ENCODE data around the gene TBC1D5.

DNA sequence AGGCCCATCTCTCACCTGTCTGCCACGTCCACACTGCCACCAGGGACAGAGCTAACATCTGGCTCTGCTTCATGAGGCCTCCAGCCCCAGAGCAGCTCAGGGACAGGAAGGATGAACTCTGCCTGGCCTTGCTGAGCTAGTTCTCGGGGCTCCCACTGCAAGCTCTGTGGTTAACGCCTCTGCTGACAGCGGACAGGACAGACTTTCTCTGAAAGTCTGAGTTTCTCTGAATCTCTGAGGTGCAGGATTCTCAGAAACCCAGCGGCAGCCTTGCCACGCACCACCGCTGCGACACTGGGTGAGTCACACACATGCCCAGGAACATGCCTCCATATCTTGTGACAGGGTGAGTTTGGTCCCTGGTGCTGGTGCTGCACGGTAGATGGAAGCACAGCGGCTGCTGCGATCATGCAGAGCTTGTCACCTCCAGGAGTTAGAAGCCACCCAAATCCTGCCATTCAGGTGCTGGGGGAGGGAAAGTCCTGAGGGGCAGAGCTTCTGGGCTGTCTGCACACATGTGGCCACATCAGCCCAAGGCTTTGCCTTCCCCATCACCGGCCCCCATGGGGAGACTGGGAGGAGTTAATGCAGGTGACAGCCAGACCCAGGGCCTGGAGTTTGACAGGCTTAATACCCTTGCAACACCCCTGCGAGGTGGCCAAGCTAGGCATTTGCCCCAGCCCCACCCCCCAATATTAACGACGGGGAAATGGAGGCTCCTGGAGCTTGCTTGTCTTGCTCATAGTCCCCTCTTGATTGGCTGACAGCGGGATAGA lies 590.6 kb downstream of the TBC1D5 start:
- TF ChIP-seq CTCF (IDR thresholded peaks at IDR 0.05) (no peak), POLR2AphosphoS5 (IDR thresholded peaks at IDR 0.05) (no peak), POLR2A (IDR thresholded peaks at IDR 0.05) (no peak)

All from sigmoid colon (tissue), 4 donors.